ENCODE data around the gene LAMA2. TPM values are rescaled to one million over a fixed set of nuclear protein-coding genes. Genes with fewer than 3 reads are reported as not detected.

The LAMA2 gene
- total and polyA plus RNA-seq, 4 donors = 5.2 to 105 (median 45.9) TPM

- H3K4me1 ChIP-seq (ENCODE audit: control insufficient read depth in 5 of 5, insufficient read depth in 5 of 5, low read length in 5 of 5) = peaks cover 0 to 9% (median 4%) of the 10 kb centered on the region in 5 donors
- no peak overlapping the region for H3K4me3 ChIP-seq
- no peaks in the 10 kb centered on the region for H3K27me3 ChIP-seq (ENCODE audit: control insufficient read depth in 3 of 3, insufficient read depth in 3 of 3, low read length in 2 of 3)
- H3K36me3 ChIP-seq (ENCODE audit: control insufficient read depth in 4 of 4, insufficient read depth in 4 of 4, low read length in 4 of 4) = peaks cover 0 to 3% (median 0%) of the 10 kb centered on the region in 4 donors
- H3K9ac ChIP-seq (ENCODE audit: insufficient read depth in 1 of 2, low read length in 2 of 2) = no peak overlapping the region
- no peak for ATAC-seq (ENCODE audit: insufficient read depth, low FRiP score)
- no peaks in the 10 kb centered on the region for H3K9me3 ChIP-seq (ENCODE audit: control insufficient read depth in 4 of 4, insufficient read depth in 3 of 4, low read length in 3 of 4)
- H3K27ac ChIP-seq (ENCODE audit: low read depth in 1 of 2, low read length in 1 of 2) = no peak overlapping the region
- TF ChIP-seq, protein P1, sequence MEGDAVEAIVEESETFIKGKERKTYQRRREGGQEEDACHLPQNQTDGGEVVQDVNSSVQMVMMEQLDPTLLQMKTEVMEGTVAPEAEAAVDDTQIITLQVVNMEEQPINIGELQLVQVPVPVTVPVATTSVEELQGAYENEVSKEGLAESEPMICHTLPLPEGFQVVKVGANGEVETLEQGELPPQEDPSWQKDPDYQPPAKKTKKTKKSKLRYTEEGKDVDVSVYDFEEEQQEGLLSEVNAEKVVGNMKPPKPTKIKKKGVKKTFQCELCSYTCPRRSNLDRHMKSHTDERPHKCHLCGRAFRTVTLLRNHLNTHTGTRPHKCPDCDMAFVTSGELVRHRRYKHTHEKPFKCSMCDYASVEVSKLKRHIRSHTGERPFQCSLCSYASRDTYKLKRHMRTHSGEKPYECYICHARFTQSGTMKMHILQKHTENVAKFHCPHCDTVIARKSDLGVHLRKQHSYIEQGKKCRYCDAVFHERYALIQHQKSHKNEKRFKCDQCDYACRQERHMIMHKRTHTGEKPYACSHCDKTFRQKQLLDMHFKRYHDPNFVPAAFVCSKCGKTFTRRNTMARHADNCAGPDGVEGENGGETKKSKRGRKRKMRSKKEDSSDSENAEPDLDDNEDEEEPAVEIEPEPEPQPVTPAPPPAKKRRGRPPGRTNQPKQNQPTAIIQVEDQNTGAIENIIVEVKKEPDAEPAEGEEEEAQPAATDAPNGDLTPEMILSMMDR (IDR thresholded peaks at IDR 0.05; ENCODE audit: control extremely low read depth, extremely low read depth) = no peak
- 92 to 93% methylated on average over 9 of the region's 9 CpGs for WGBS, 2 donors
- no peak for DNase-seq
These were observed 215.2 kb downstream of the LAMA2 start for GRCh38 chr6:129098061-129098553.

GRCh38 chr6:129099696-129100095 lies 216.8 kb downstream of the LAMA2 start:
- Histone ChIP-seq H3K9me3 (ENCODE audit: control insufficient read depth in 4 of 4, insufficient read depth in 3 of 4, low read length in 3 of 4) (no peaks in the 10 kb centered on the region), H3K4me1 (ENCODE audit: control insufficient read depth in 5 of 5, insufficient read depth in 5 of 5, low read length in 5 of 5) (peaks cover 0 to 12% (median 6%) of the 10 kb centered on the region in 5 donors), H3K27me3 (ENCODE audit: control insufficient read depth in 3 of 3, insufficient read depth in 3 of 3, low read length in 2 of 3) (no peaks in the 10 kb centered on the region), H3K4me3 (no peak overlapping the region), H3K36me3 (ENCODE audit: control insufficient read depth in 4 of 4, insufficient read depth in 4 of 4, low read length in 4 of 4) (peaks cover 0 to 3% (median 0%) of the 10 kb centered on the region in 4 donors), H3K9ac (ENCODE audit: insufficient read depth in 1 of 2, low read length in 2 of 2) (no peak overlapping the region), H3K27ac (ENCODE audit: low read depth in 1 of 2, low read length in 1 of 2) (no peak overlapping the region)
- no peak for ATAC-seq (ENCODE audit: insufficient read depth, low FRiP score)
- no peak for DNase-seq
- TF ChIP-seq, protein P1 (IDR thresholded peaks at IDR 0.05; ENCODE audit: control extremely low read depth, extremely low read depth) = no peak

- H3K4me3 ChIP-seq = no peak overlapping the region
These were observed 217.2 kb downstream of the LAMA2 start for GRCh38 chr6:129100164-129100563.

More at GRCh38 chr6:129100164-129100563, 217.2 kb downstream of the LAMA2 start:
- Histone ChIP-seq H3K9me3 (ENCODE audit: control insufficient read depth in 4 of 4, insufficient read depth in 3 of 4, low read length in 3 of 4) (peaks cover 0 to 1% (median 0%) of the 10 kb centered on the region in 4 donors), H3K9ac (ENCODE audit: insufficient read depth in 1 of 2, low read length in 2 of 2) (no peak overlapping the region), H3K27ac (ENCODE audit: low read depth in 1 of 2, low read length in 1 of 2) (no peak overlapping the region), H3K36me3 (ENCODE audit: control insufficient read depth in 4 of 4, insufficient read depth in 4 of 4, low read length in 4 of 4) (peaks cover 0 to 3% (median 0%) of the 10 kb centered on the region in 4 donors), H3K27me3 (ENCODE audit: control insufficient read depth in 3 of 3, insufficient read depth in 3 of 3, low read length in 2 of 3) (no peaks in the 10 kb centered on the region), H3K4me1 (ENCODE audit: control insufficient read depth in 5 of 5, insufficient read depth in 5 of 5, low read length in 5 of 5) (peaks cover 1 to 15% (median 6%) of the 10 kb centered on the region in 5 donors)
- ATAC-seq (ENCODE audit: insufficient read depth, low FRiP score) (no peak), DNase-seq (no peak)
- TF ChIP-seq, protein P1 (IDR thresholded peaks at IDR 0.05; ENCODE audit: control extremely low read depth, extremely low read depth) = no peak
- WGBS, 2 donors = 70 to 74% methylated on average over 1 of the region's 1 CpG
